Adrenal gland (tissue), 12 donors: Measurements from ENCODE around the gene SEMA6C. TPM values are rescaled to one million over a fixed set of nuclear protein-coding genes. Genes with fewer than 3 reads are reported as not detected.

Experiments
- DNase-seq, 7 donors: peaks; one replicate each; pipeline ENCODE4 v3.0.0-alpha.2; 2019 to 2020
- H3K27ac ChIP-seq, 5 donors: fragments of 200-600 bp; sonication (generic) in 4 of 5; 1 replicate in 3 of 5; 2 replicates in 2 of 5; pipeline versions ENCODE4 v1.5.1 to v1.8.0; 2016 to 2020; ENCODE audit warnings: mild to moderate bottlenecking in 1 of 5
- H3K27me3 ChIP-seq: fragments of 200-600 bp; 2 replicates; pipeline ENCODE4 v1.8.0; 2021
- H3K36me3 ChIP-seq, 2 donors: fragments of 200-600 bp; replicated peaks in 1 of 2; 1 replicate in 1 of 2; 2 replicates in 1 of 2; pipeline versions ENCODE4 v1.5.1 to v1.8.0; 2018 to 2022
- H3K4me1 ChIP-seq, 2 donors: fragments of 200-600 bp; replicated peaks in 1 of 2; 1 replicate in 1 of 2; 2 replicates in 1 of 2; pipeline versions ENCODE4 v1.5.1 to v1.8.0; 2018 to 2021
- H3K4me3 ChIP-seq, 4 donors: fragments of 200-600 bp; sonication (generic) in 3 of 4; one replicate each; pipeline ENCODE4 v1.5.1; 2016 to 2018
- H3K9me3 ChIP-seq, 3 donors: fragments of 200-600 bp; sonication (generic) in 1 of 3; replicated peaks in 1 of 3; 1 replicate in 2 of 3; 2 replicates in 1 of 3; pipeline versions ENCODE4 v1.5.1 to v1.8.0; 2016 to 2021
- POLR2A ChIP-seq, 2 donors: fragments of 450-650 bp; IDR thresholded peaks; one replicate each; pipeline ENCODE4 v1.6.1; 2017; ENCODE audit warnings: antibody characterized with exemption in 2 of 2, mild to moderate bottlenecking in 2 of 2, moderate library complexity in 1 of 2
- WGBS, 4 donors: extraction: QIAGEN DNeasy Blood & Tissue Kit in 2 of 4; methylation state at CpG; one replicate each; pipeline versions ENCODE4 v1.1.5 to v1.1.7; 2013 to 2017; 5-methylcytosine and 5-hydroxymethylcytosine counted together
- intact Hi-C, 2 donors: fragments of 100-400 bp; cut with DNase I; formaldehyde crosslinking; loops; one replicate each; pipeline versions ENCODE4 v1.14.1 to v1.15.0; 2022 to 2023
- polyA plus RNA-seq, 3 donors: library from polyadenylated mRNA; stranded (reverse); fragments of 200-250 nt in 2 of 3; fragments of 350-450 nt in 1 of 3; fragmentation: Illumina TruSeq in 1 of 3; extraction: RNeasy Lipid Tissue Mini Kit (QIAGEN cat#74804) in 1 of 3; gene quantifications; one replicate each; pipeline ENCODE4 v1.2.3, GENCODE V29; 2013 to 2014
- total RNA-seq, 9 donors: library from RNA; depleted of rRNA in 4 of 9; stranded (reverse); fragments of >200 nt in 4 of 9; fragments of 120-200 nt in 1 of 9; fragmentation: NEBNext Ultra II Directional in 1 of 9; extraction: Animal tissue kit (Norgen Biotek cat#: 25700) in 1 of 9; gene quantifications; one replicate each; pipeline versions ENCODE4 v1.1.0 to v1.2.4, GENCODE V29; 2013 to 2023
- TF ChIP-seq, protein P1 (sequence below), 6 experiments: fragments of 450-650 bp in 4 of 6; fragments of 200-600 bp in 2 of 6; sonication (generic) in 1 of 6; IDR thresholded peaks; 1 replicate in 5 of 6; 2 replicates in 1 of 6; pipeline versions ENCODE4 v1.5.1 to v1.8.0; 2016 to 2021; ENCODE audit warnings: antibody characterized with exemption in 6 of 6, mild to moderate bottlenecking in 2 of 6, moderate library complexity in 1 of 6
- donor health status: healthy with polysubstance abuse.
- donor health status: Bipolar disorder and iron deficiency.
- donor health status: DM: yes; HTN: yes; CAD: no.
- donor health status: DM: no; HTN: no; CAD: no.
- donor health status: DM: no; HTN: no; CAD: no.
- donor health status: DM: yes; HTN: yes; CAD: no.

The SEMA6C gene
- total and polyA plus RNA-seq, 12 donors = 0.66 to 40.5 (median 3.8) TPM

DNA sequence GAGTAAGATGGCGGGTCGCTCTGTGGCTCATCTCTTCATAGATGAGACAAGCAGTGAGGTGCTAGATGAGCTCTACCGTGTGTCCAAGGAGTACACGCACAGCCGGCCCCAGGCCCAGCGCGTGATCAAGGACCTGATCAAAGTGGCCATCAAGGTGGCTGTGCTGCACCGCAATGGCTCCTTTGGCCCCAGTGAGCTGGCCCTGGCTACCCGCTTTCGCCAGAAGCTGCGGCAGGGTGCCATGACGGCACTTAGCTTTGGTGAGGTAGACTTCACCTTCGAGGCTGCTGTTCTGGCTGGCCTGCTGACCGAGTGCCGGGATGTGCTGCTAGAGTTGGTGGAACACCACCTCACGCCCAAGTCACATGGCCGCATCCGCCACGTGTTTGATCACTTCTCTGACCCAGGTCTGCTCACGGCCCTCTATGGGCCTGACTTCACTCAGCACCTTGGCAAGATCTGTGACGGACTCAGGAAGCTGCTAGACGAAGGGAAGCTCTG is 12.4 kb upstream of the SEMA6C start:
- no peak for DNase-seq

DNA sequence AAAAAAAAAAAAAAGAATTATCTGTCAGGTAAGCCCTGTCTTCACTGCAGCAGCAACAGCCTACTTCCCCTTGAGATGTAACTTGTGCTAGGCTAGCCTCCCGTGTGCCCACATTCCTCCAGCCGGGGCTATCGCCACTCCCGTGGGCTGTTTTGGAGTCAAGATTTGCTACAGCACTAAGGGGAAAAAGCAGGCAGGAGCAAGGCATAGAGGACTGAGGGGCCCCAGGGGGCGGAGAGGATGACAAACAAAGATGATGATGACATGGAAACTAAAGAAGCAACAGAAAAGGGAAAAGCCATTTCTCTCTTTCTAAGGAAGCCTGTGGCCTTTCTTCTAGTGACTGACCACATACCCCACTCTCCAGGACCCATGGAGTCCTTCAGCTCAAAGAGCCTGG is 11.9 kb upstream of the SEMA6C start:
- intact Hi-C loops = loop anchor here in 1 of 2 donors (5.0 to 10.0 kb wide), 2 partner anchors 61 to 134 kb away; no protein-coding TSS in a partner anchor
- H3K9me3 ChIP-seq = no peaks in the 10 kb centered on the region
- DNase-seq = no peak
- H3K27ac ChIP-seq = peak overlapping the region in 1 of 5 donors; percentile 8
- TF ChIP-seq, protein P1, sequence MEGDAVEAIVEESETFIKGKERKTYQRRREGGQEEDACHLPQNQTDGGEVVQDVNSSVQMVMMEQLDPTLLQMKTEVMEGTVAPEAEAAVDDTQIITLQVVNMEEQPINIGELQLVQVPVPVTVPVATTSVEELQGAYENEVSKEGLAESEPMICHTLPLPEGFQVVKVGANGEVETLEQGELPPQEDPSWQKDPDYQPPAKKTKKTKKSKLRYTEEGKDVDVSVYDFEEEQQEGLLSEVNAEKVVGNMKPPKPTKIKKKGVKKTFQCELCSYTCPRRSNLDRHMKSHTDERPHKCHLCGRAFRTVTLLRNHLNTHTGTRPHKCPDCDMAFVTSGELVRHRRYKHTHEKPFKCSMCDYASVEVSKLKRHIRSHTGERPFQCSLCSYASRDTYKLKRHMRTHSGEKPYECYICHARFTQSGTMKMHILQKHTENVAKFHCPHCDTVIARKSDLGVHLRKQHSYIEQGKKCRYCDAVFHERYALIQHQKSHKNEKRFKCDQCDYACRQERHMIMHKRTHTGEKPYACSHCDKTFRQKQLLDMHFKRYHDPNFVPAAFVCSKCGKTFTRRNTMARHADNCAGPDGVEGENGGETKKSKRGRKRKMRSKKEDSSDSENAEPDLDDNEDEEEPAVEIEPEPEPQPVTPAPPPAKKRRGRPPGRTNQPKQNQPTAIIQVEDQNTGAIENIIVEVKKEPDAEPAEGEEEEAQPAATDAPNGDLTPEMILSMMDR (IDR thresholded peaks at IDR 0.05) = no peak
- no peak for TF ChIP-seq POLR2A (IDR thresholded peaks at IDR 0.05)
- no peaks in the 10 kb centered on the region for H3K27me3 ChIP-seq
- H3K4me1 ChIP-seq = no peaks in the 10 kb centered on the region
- WGBS, 4 donors = 63 to 80% (median 73%) methylated on average over 5 of the region's 5 CpGs
- H3K4me3 ChIP-seq = peak overlapping the region in 1 of 4 donors; percentile 30
- H3K36me3 ChIP-seq = peaks cover 0 to 49% of the 10 kb centered on the region in 2 donors

More for the DNA sequence above, 12.4 kb upstream of the SEMA6C start:
- WGBS, 4 donors = 82 to 87% (median 85%) methylated on average over 12 to 22 of the region's 22 CpGs
- TF ChIP-seq, protein P1 (IDR thresholded peaks at IDR 0.05) = no peak
- TF ChIP-seq POLR2A (IDR thresholded peaks at IDR 0.05) = no peak
- no peak overlapping the region for H3K4me3 ChIP-seq
- H3K4me1 ChIP-seq = no peaks in the 10 kb centered on the region
- no peaks in the 10 kb centered on the region for H3K9me3 ChIP-seq
- intact Hi-C loops = loop anchor here in 1 of 2 donors (5.0 to 10.0 kb wide), 2 partner anchors 62 to 134 kb away; no protein-coding TSS in a partner anchor
- H3K36me3 ChIP-seq = peaks cover 0 to 49% of the 10 kb centered on the region in 2 donors
- H3K27me3 ChIP-seq = no peaks in the 10 kb centered on the region
- H3K27ac ChIP-seq = peak overlapping the region in 2 of 5 donors; percentile 8 to 69

DNA sequence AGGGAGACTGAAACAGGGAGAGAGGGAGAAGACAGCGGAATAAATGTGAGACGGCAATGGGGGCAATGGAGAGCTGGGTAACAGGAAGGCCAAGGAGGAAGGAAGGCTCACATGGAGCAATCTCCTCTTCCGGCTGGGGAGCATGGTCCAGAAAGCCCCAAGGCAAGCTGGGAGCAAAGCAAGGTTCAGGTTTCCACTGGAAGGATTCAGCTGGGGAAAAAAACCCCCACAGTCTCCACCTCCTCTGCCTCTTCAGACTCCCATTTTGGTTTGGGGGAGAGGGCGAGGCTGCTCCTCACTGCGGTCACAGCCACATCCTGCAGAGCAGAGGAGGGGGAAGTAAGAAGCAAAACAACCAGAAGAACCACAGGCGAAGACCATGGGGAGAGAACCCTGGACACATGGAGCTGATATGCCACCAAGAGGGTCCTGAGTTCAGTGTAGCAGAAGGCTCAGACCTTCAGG is 10.7 kb upstream of the SEMA6C start:
- H3K4me1 ChIP-seq = no peaks in the 10 kb centered on the region
- H3K4me3 ChIP-seq = peak overlapping the region in 1 of 4 donors; percentile 30
- H3K27ac ChIP-seq = peak overlapping the region in 1 of 5 donors; percentile 50
- 69 to 77% (median 73%) methylated on average over 6 of the region's 6 CpGs for WGBS, 4 donors
- peak in 1 of 7 donors; percentile 15 for DNase-seq
- TF ChIP-seq, protein P1 (IDR thresholded peaks at IDR 0.05) = no peak
- TF ChIP-seq POLR2A (IDR thresholded peaks at IDR 0.05) = no peak
- H3K36me3 ChIP-seq = peaks cover 0 to 49% of the 10 kb centered on the region in 2 donors
- intact Hi-C loops = loop anchor here in 1 of 2 donors (5.0 to 10.0 kb wide), 2 partner anchors 60 to 132 kb away; no protein-coding TSS in a partner anchor
- no peaks in the 10 kb centered on the region for H3K9me3 ChIP-seq
- no peaks in the 10 kb centered on the region for H3K27me3 ChIP-seq

DNA sequence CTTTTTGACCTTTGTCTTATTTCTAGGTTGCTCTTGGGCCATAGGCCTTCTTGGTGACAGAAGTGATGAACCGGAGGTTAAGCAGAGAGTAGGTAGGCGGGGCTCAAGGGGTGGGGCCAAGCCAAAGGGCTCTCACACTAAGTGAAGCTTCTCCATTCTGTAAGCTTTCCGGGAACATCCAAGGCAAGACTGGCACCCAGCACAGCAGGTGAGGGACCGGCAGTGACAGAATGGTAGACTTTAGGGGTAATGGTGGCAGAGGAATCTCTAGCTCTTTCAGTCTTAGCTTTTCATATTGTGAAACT is 10.0 kb upstream of the SEMA6C start, which contains the start of gene TNFAIP8L2:
TNFAIP8L2 (plus strand) TSS at position 135 of the 305 bp plus-strand sequence. CDS start 2,049 bp downstream, outside the sequence.
- TF ChIP-seq, protein P1 (IDR thresholded peaks at IDR 0.05) = no peak
- TF ChIP-seq POLR2A (IDR thresholded peaks at IDR 0.05) = no peak
- H3K4me1 ChIP-seq = no peaks in the 10 kb centered on the region
- H3K27me3 ChIP-seq = no peaks in the 10 kb centered on the region
- peak within 1 kb of the TSS in 1 of 5 donors; percentile 50 for H3K27ac ChIP-seq
- H3K4me3 ChIP-seq = peak within 1 kb of the TSS in 1 of 4 donors; percentile 30
- 59 to 68% (median 62%) methylated on average over 4 of the region's 4 CpGs for WGBS, 4 donors
- DNase-seq = peak in 6 of 7 donors; percentile 35 to 69 (median 52)
- no peaks in the 10 kb centered on the region for H3K9me3 ChIP-seq
- peaks cover 0 to 42% of the 10 kb centered on the region in 2 donors for H3K36me3 ChIP-seq
- intact Hi-C loops = loop anchor here in 1 of 2 donors (5.0 to 10.0 kb wide), 2 partner anchors 59 to 132 kb away; no protein-coding TSS in a partner anchor
